ENCODE data around the gene NACC2.
A peak's percentile ranks its signal among the peaks of the same experiment; 100 is the strongest.

NACC2 gene

DNA sequence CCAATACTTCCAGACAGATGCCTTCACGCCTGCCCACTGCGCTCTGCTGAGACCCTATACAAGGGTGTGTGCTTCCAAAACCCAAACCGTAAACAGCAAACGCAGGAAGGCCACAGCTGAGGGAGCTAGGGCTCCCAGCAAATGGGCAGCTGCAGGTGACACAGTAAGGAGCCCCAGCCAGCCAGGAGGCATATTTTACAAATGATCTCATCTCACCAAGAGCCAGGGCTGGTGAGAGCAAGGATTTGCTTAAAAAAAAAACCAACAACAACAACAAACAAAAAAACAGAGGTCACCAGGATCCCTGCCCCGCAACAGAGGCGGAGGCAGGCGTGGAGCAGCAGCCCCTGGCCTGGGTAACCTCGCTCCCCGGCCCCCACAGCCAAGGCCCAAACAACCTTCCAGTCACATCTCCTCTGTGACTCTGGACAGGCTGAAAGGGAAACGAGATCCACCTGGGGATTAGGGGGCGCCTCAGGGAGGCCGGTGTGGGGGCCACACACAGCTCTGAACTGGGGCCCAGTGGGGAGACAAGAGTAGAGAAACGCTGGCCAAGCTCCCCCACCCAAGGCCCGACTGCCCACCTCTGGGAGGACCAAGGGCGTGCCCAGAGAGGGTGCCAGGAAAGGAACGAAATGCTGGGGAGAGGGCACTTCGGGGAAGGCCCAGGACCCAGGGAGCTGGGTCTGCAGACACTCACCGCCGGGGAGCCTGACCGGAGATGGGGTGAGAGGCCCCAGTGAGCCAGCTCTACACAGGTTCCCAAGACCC is 3.3 kb downstream of the NACC2 start:
- no peak for DNase-seq

DNA sequence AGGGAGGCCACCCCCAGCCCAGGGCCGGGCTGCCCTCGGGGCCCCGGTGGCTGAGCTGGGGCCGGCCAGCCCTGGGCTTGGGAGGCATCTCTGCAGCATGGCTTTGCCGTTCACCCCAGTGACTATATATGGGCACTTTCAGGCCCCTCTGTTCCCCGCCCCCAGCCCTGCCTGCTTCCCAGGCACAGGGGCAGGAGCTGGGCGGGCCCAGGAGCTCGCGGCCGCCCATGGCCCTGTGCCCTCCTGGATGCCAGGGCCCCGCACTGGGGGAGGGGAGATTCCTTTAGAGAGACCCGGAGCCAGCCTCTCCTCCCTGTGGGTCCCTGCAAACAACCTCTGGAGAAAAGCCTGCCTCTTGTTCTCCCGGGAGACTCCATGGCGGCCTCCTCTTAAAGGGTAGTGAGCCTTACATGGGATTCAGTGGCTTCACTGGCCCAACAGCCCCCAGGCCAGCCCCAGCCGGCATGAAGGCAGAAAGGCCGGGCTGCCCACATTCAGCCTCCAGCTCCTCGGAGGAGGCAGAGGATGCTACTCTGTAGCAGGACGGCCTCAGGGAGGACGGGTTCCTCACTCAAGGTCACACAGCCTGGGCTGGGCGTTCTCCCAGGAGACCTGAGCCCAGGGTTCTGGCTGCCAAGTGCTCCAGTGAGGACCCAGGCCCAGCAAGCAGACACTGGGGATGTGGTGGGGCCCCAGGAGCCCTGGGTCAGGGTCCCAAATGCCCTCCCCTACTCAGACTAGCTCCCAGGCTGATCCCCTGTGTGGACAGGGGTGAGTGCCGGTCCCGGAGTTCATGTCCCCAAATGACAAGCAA is 4.1 kb downstream of the NACC2 start:
- DNase-seq, result peak; percentile 2

DNA sequence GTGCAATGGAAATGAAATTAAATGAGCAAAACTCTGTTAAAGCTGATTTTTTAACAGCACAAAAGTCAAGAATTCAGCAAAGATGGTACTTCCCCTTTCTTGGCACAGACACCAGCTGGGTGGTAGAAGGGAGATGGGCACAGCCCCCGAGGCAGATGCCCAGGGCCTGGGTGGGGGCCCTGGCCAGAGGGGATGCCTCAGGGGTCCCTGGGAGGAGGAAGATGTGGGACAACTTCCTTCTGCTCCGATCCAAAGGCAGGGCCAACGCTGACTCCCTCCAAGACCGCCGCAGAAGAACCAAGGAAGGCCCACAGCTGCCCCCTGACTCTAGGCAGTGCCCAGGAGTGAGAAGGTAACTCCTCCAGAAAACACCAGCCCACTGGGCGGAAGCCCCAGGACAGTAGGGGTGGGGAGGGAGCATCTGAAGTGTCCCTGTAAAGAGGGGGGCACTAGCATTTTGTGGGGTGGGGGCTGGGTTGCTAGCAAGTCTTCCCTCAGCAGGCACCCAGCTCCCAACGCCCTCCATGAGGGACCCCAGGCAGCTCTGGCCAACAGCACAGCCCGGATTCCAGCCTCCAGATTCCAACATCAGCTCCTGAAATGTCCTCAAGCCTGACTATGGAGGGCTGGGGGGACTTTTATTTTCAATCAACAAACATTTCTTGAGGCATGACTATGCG is 4.9 kb downstream of the NACC2 start:
- peak; percentile 2 for DNase-seq

DNA sequence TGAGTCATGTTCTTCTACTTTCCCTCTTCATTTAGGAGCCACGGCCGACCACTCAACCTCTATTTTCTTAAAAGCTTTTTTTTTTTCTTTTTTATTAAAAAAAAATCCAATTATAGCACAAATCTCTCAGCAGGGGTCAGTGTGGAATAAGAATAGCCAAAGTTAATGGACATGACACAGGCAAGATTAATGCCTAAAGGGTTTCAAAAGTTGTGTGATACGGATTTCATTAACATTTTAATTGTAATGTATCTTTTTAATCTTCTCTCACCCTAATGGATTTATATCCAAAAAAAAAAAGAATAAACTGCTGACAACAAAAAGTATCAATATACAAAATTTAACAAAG is 5.4 kb downstream of the NACC2 start:
- DNase-seq, result peak; percentile 7

DNA sequence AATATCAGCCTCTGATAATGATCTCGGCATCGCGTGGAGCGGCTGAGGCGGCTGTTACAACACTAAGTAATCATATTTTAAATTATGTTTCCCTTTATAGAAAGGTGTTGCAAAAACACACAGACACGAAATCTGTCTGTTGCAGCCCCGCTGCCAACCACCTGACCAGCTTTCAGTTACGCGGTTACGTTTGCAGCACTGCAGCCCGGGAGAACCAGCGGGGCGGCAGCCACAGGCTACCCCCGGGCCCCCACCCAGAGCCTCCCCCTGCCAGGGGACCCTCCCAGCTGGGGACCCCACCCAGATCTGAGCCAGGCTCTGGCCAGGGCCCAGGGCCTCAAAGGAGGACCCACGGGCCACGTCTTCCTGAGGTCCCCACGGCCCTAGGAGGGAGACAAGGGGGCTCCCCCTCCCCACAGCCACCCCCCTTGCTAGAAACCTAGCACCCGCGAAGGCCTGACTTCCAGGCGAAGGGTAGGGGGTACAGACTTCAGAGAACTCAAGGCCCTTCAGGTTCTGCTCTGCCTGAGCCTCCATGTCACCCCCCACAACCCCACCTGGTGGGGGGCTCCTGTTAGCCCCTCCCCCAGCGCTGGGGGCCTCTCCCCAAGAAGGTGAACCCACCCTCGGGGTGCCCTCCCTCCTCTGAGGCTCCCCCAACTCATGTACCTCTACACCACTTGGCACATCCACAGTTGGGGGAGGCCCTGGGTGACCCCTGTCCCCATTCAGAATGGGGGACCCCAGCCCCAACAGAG is 6.0 kb downstream of the NACC2 start:
- peak; percentile 2 for DNase-seq

DNA sequence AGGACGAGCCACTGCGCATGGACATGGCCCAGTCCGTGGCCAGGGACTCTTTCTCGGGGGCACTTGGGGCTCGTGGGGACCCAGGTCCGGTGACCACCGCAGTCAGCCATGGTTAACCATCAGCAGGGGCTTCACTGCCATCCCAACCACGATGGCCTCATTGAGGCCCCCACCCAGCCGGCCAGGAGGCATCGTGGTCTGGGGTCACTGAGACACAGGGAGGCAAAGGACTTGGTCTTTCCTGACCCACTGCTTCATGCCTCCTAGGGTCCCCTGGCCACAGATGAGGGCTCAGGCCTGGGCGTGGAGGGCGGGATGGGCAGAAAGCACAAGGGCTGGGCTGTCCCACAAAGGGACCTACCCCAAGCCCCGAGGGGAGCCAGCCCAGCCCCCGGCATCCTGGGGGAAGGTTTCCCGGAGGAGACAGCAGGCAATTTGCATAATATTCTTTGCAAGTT is 6.6 kb downstream of the NACC2 start:
- DNase-seq, result no peak

DNA sequence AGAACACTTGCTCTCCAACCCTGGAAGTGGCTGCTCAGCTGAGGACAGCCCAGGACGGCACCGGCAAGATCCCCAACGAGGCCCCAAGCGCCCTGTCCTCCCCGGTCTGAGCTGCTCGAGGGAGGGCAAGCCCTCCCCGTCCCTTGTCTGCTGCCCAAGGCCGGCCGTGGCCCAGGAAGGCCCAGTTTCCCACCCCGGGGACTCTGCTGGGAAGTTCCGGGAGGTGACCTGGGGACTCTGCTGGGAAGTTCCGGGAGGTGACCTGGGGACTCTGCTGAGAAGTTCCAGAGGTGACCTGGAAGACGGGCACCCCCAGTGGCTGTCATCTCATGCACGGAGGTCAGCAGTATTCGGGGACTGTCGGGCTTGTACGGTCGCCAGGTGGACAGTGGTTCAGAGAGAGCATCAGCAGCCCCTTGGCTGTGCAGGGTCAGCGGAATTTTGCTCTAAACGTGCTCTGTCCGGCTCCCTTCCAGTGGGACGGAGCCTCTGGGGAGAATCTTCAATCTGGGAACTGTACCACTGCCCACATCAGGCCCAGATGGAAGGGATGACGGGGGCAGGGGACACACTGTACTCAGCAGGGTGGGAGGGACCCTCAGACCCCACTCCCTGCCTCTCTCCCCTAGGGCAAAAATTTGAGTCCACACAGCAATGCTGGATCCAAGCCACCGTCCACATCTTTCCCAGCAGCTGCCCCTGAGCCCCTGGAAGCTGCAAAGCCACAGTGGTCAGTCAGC is 7.2 kb downstream of the NACC2 start:
- DNase-seq, result no peak

DNA sequence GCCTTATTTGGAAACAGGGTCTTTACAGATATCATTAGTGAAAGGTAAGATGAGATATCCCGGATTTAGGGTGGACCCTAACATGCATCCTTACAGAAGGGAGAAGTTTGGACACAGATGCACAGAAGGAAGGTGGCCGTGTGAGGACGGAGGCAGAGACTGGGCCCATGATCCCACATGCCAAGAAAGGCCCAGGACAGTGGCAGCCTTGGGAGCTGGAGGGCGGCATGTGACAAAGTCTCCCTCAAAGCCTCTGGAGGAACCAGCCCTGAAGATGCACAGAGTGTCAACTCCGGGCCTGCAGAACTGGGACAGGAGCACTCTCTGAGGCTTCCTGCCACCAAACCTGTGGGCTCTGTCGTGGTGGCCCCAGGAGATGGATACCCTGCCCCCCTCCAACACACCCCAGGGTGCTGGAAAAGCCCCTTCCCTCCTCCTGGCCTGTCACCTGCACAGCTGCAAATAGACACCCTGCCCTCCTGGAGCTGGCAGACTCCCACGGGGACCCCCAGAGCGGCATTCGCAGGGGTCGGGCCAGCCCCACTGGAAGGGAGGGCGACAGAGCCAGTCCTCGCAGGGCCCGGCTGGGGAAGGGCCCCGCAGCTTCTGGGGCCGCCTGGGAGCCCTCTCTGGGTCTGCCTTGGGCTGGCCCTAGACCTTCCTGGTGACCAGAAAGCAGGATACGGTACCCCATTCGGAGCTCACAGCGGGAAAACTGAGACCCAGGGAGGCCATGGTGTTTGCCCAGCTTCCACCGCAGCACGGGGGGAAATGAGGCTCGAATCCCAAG is 7.9 kb downstream of the NACC2 start:
- no peak for DNase-seq

DNA sequence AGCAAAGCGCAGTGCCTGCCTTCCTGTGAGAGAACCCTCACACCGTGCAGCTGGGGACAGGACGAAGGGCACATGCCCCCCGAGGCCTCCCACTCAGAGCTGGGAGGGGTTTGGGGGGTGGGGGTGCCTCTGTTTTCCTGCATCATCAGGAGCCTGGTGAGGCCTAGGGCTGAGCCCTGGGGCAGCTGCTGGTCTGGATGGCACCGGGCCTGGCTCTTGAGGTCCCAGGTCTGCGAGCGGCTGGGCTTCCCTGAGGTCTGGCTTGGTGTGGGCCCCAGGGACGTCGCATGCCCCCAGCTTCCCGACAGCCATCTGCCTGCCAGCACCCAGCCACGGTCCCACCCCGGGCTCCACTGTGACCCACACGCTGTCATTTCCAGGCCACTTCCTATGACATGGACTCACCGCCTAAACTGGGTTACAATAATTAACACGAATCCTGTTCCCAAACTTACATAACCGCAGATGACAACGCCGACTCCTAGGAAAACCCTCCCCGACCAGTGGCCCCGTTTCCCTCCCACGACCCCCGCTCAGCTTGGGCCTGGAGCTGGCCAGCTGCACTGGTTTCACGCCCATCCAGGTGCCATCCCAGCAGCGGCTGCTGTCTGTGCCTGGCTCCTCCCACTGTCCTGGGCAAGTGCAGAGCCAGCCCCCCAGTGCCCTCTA is 8.7 kb downstream of the NACC2 start:
- DNase-seq, result no peak

DNA sequence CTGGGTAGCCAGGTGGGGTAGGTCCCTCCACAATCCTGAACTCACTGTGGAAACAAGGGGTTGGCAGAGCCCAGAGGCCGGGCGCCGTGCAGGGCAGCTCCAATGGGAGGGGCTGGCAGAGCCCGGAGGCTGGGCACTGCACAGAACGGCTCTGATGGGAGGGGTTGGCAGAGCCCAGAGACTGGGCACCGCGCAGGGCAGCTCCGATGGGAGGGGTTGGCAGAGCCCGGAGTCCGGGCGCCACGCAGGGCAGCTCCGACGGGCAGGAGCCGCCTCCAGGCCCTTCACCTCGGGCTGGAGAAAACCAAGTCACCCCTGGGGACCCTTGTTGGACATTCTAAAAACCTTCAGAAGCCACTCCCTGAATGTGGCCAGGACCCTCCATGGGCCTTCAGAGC is 9.3 kb downstream of the NACC2 start:
- DNase-seq, result no peak

DNA sequence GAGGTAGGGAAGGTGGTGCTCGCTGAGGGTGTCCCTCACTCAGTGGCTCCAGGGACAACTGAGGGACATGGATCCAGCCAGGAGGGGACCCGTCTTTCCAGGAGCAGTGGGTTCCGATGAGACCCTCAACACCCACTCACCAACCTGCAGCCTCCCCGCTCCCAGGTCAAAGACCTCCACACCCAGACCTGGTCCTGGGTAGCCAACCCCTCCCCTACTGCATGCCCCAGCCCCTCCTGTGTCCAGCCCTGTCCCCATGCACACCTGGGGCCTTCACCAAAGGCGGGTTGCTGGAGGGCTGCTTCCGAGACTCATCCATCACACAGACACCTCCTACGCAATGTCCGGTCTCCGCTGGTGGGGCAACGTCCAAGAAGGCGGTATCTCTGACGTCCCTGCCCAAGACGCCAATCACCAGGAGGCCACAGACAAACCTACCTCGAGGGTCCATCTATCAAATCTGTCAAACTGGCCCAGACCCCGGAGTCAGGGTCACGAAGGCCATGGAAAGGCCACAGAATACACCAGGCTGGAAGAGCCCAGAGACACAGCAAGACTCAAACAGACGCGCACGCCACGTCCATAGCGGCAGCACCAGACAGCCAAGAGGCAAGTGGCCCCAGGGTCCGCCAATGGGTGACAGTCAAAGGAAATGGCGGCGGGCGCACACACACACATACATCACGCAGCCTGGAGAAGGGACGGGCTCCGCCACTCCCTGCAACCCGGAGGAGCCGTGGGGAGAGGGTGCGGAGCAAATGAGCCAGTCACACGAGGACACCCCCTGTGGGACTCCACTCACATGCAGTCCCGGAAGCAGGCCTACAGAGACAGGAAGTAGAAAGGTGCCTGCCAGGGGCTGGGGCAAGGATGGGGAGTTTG is 10.8 kb downstream of the NACC2 start:
- no peak for DNase-seq

DNA sequence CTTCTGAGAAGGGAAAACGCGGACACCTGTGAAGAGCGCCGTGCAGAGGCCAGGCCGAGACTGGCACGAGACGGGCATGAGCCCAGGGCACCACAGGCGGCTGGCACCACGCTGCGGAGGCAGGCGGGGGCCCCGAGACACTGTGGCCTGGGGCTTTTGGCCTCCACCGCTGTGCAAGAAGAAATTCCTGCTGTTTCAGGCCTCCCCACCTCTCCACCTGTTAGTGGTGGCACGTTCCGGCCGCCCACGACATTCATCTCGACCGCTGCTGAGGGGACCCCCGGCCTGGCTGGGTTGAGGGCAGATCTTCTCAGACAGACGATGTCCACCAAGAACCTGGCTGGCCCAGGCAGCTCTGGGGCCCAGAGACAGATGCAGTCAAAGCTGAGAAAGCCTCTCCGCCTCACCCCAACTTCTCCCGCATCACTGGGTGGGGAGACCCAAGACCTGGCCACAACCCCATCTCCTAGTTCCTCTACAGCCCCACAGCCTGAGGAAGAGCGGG is 11.5 kb downstream of the NACC2 start:
- DNase-seq, result no peak

DNA sequence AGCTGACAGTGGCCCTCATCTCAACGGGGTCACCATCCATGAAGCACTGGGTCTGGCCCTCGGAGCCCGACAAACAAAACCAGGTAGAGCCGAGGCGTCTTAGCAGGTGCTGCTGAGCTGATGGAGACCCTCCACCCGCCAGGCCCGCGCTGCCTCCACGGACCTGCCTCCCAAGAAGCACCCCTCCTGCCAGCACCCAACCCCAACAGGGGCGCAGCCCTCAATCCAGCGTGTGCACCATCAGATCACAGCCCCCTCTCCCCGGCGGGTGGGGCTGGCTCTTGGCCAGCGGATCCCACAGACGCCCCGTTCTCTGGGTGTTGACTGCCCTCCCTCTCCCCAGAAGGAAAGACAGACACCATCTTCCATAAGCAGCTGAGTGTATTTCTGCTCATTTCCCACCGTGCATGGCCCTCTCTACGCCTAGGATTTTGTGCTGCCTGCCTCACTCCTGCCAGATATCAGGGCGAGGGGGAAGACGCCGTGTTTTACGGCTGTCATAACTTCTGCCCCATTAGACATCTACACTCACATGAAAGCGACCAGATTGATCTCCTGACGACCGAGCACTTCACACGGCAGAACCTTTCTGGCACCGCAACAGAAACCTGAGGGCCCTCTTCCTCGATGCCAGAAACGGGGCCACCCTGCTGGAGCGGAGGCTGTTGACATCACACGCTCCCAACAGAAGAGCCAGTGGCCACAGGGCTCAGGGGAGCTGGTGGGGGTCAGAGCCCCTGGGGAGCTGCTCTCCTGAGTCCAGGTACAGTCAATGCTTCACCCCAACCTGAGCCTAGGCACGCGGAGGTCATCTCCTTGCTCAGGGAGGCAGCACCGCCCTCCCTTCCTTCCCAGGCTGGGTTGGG is 12.4 kb downstream of the NACC2 start:
- no peak for DNase-seq

DNA sequence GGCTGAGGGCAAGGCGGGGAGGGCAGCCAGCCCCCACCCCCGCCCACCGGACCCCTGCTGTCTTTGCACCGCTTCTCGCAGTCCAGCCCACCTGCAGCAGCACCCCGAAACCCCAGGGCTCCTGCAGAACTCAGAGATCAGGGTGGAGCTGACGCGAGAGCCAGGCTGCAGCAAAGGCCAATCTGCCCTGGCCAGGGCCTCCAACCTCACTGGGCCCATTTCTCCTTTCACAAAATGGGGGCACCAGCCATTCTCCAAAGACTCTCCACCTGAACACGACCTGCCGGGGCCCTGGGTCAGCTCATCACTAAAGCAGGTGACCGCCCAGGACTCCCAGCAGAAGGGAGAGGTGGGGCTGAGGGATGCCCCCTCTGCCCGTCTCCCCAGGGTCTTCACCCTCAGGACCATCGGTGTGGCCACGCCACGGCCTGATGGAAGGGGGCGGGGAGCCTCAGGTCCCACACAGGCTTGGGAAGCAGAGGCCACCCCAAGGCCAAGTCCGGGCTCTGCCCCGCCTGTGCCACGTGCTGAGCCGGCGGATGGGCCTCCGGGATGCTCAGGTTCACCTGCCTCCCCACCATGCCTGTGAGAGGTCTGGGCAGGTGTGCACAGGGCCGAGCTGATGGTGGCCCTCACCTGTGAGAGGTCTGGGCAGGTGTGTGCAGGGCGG is 13.1 kb downstream of the NACC2 start:
- no peak for DNase-seq

DNA sequence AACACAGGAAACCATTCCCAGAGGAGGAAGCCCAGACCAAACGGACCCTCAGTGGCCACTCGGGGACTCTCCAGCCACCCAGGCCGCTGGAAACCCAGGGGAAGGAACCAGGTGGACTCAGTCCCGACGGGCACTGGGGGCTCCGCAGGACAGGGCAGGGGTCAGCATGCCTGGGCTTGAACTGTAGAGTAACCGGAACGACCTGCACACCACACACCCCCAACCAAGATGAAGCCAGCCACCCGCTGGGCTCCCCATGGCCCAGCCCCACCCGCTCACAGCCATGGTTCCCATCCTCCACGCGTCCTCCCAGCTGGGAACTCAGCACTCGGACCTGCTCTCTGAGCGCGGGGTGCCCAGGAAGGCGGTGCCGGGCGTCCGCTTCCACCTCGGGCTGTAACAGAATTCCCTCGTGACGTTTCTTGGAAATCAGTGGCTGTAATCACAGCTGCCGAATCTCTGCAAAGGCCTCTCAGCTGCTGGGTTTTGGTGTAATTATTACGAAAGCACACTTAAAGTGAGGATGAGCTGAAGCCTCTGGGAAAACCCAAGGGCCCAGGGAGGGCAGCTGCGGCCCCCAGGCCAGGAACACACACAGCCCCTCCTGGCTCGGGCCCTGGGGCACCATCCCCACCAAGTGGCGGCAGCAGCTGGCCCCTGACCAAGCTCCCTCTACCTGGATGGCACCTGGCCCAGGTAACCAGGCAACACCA is 13.8 kb downstream of the NACC2 start:
- DNase-seq, result no peak

DNA sequence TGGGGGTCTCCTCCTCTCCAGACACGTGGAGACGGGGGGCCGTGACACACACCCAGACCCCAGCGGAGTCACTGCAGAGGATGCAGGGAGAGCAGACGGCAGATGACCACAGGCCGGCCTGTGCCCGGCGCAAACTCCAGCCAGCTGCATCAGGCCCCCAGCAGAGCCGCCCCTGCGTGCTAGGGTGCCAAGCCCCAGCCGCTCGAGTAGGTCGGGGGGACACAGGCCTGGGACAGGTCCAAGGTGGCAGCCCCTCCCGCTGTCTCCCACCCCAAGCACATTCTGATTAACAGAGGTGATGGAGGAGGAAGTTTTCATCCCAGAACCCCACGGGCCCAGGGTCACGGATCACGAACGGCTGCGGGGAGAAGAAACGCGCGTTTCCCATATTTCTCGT is 14.4 kb downstream of the NACC2 start:
- DNase-seq, result no peak

DNA sequence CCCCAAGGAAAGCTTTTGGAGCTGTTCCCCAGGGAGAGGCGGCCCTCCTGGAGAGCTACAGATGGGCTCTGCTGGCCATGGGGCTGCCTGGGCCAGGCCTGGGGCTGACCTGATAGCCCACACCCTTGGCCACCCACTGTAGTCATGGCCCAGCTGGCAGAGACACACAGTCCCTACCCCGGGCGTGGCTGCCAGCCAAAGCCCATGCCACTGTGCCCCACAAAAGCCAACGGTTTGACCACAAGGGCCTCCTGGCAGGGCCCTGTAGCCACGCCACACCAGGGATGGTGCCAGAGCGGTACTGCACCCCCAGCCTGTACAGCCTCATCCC is 15.2 kb downstream of the NACC2 start:
- no peak for DNase-seq

Measured in CD4-positive, alpha-beta T cell treated with Interleukin-17A for 4 hours (primary cell).